PFSK-1 (cell line): ENCODE measurements around the gene SLC41A3.

Source experiments
- POLR2AphosphoS5 ChIP-seq: IDR thresholded peaks from 2 replicates; pipeline ENCODE4 v1.6.1; 2012; ENCODE audit warnings: low read depth, mild to moderate bottlenecking, control low read depth, low read length, moderate library complexity
- TAF1 ChIP-seq: IDR thresholded peaks from 2 replicates; pipeline ENCODE4 v1.6.1; 2012; ENCODE audit warnings: low read length, control low read depth, borderline replicate concordance; ENCODE audit not compliant: insufficient read depth

- no peak for TF ChIP-seq TAF1
- no peak for TF ChIP-seq POLR2AphosphoS5
These were observed 58.1 kb downstream of the SLC41A3 start for GRCh38 chr3:126025862-126026261.
